Measurements from ENCODE around the gene ANKRD39.
A peak's percentile ranks its signal among the peaks of the same experiment; 100 is the strongest.
"Not testable (repeated sequence)": the region's sequence is repeated elsewhere in the genome, so short reads cannot be mapped to it uniquely, and the experiment has no call there.

The ANKRD39 gene

GRCh38 chr2:96808176-96808837 is 49.5 kb downstream of the ANKRD39 start:
- DNase-seq (ENCODE audit: low spot score), result no peak

DNA sequence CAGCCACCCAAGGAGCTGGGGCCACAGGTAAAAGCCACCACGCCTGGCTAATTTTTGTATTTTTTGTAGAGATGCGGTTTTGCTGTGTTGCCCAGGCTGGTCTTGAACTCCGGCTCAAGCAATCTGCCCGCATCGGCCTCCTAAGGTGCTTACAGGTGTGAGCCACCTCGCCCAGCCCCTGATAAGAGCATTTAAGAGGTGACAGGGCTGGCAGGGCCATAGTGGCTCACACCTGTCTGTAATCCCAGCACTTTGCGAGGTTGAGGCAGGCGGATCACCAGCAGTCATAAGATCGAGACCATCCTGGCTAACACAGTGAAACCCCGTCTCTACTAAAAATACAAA is 50.7 kb downstream of the ANKRD39 start:
- no peak for DNase-seq (ENCODE audit: low spot score)

- peak; percentile 66 for DNase-seq (ENCODE audit: low spot score)
These were observed 51.2 kb downstream of the ANKRD39 start for GRCh38 chr2:96806468-96807126.

GRCh38 chr2:96805946-96806345 is 51.9 kb downstream of the ANKRD39 start:
- not testable (repeated sequence) for DNase-seq (ENCODE audit: low spot score)

- no peak for DNase-seq (ENCODE audit: low spot score)
These were observed 52.8 kb downstream of the ANKRD39 start for GRCh38 chr2:96804986-96805385.

GRCh38 chr2:96802721-96803120 is 55.1 kb downstream of the ANKRD39 start:
- no peak for DNase-seq (ENCODE audit: low spot score)

- DNase-seq (ENCODE audit: low spot score), result peak; percentile 45
These were observed 55.8 kb downstream of the ANKRD39 start for GRCh38 chr2:96801786-96802595.

GRCh38 chr2:96801005-96801785 is 56.6 kb downstream of the ANKRD39 start:
- peak; percentile 86 for DNase-seq (ENCODE audit: low spot score)

GRCh38 chr2:96800061-96801004 is 57.5 kb downstream of the ANKRD39 start:
- no peak for DNase-seq (ENCODE audit: low spot score)

DNA sequence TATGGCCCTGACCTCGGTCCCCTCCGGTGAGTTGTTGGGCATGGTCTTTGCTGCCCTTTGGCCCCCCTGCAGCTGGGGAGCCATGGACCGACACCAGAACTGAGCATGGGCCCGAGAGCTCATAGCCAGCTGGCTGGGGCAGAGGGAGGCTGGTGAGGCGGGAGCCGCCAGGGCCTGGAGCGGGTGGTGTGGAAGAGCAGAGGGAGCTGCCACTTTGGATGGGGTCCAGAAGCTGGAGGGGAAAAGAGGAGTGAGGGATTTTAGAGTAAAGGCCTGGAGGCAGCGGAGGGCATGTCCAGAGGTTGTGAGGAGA is 58.2 kb downstream of the ANKRD39 start:
- no peak for DNase-seq (ENCODE audit: low spot score)

- no peak for DNase-seq (ENCODE audit: low spot score)
These were observed 58.8 kb downstream of the ANKRD39 start for GRCh38 chr2:96798733-96799622.
